Endothelial cell of umbilical vein (primary cell): Measurements from ENCODE around the gene PTGDS.

Experiments used
- EZH2 ChIP-seq: IDR thresholded peaks from 2 replicates; pipeline ENCODE4 v1.6.1; 2012; ENCODE audit warnings: borderline replicate concordance, low read depth, mild to moderate bottlenecking, moderate library complexity, low read length, inconsistent platforms; ENCODE audit not compliant: severe bottlenecking
- FOS ChIP-seq: IDR thresholded peaks from 2 replicates; pipeline ENCODE4 v1.6.1; 2011; ENCODE audit warnings: mild to moderate bottlenecking, low read length, moderate library complexity, borderline replicate concordance; ENCODE audit not compliant: insufficient read depth
- GATA2 ChIP-seq: IDR thresholded peaks from 2 replicates; pipeline ENCODE4 v1.7.0; 2011; ENCODE audit warnings: low read depth, mild to moderate bottlenecking, moderate library complexity, mixed read lengths, low read length; ENCODE audit not compliant: insufficient read length, insufficient read depth
- JUN ChIP-seq: IDR thresholded peaks from 2 replicates; pipeline ENCODE4 v1.6.1; 2011; ENCODE audit warnings: borderline replicate concordance, low read depth; ENCODE audit not compliant: insufficient read length, insufficient read depth
- POLR2A ChIP-seq: IDR thresholded peaks from 2 replicates; pipeline ENCODE4 v1.6.1; 2012; ENCODE audit warnings: low read depth, mild to moderate bottlenecking, control low read depth, low read length
- POLR2AphosphoS5 ChIP-seq: IDR thresholded peaks from 2 replicates; pipeline ENCODE4 v1.6.1; 2012; ENCODE audit warnings: low read depth, mild to moderate bottlenecking, control low read depth, low read length, moderate library complexity; ENCODE audit not compliant: insufficient read depth
- TF ChIP-seq, protein P1 (sequence below), 2 donors: IDR thresholded peaks; 1 replicate in 1 of 2; 2 replicates in 1 of 2; pipeline ENCODE4 v1.5.1; 2011; ENCODE audit warnings: low read length in 2 of 2, mild to moderate bottlenecking in 2 of 2, moderate library complexity in 2 of 2, control low read depth in 1 of 2, inconsistent platforms in 1 of 2, low read depth in 1 of 2; ENCODE audit not compliant: insufficient read depth in 1 of 2; ENCODE audit errors: extremely low read depth in 1 of 2

DNA sequence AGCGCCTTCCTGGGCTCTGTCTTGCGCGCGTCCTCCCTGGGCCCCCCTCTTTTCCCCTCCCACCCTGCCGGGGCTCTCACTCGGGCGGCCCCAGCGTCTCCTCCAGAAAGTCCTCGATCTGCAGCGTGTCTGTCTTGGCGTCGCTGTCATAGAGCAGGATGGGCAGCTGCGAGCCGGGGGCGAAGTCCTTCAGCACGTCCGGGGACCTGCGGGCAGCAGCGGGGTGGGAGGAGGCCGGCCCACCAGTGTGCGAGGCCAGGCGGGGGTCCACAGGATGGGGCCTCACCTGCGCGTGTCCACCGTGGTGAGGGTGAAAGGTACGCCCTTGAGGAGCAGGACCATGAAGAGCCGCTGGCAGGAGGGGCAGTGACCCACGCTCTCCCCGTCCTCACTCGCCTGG, 18.1 kb downstream of the PTGDS start:
- TF ChIP-seq, protein P1, sequence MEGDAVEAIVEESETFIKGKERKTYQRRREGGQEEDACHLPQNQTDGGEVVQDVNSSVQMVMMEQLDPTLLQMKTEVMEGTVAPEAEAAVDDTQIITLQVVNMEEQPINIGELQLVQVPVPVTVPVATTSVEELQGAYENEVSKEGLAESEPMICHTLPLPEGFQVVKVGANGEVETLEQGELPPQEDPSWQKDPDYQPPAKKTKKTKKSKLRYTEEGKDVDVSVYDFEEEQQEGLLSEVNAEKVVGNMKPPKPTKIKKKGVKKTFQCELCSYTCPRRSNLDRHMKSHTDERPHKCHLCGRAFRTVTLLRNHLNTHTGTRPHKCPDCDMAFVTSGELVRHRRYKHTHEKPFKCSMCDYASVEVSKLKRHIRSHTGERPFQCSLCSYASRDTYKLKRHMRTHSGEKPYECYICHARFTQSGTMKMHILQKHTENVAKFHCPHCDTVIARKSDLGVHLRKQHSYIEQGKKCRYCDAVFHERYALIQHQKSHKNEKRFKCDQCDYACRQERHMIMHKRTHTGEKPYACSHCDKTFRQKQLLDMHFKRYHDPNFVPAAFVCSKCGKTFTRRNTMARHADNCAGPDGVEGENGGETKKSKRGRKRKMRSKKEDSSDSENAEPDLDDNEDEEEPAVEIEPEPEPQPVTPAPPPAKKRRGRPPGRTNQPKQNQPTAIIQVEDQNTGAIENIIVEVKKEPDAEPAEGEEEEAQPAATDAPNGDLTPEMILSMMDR (IDR thresholded peaks at IDR 0.05; ENCODE audit: extremely low read depth in 1 of 2, insufficient read depth in 1 of 2, low read depth in 1 of 2, low read length in 2 of 2), result no peak
- TF ChIP-seq POLR2AphosphoS5, result no peak
- no peak for TF ChIP-seq FOS
- no peak for TF ChIP-seq EZH2
- no peak for TF ChIP-seq GATA2
- no peak for TF ChIP-seq JUN
- TF ChIP-seq POLR2A, result no peak
